ENCODE results near the gene CERS6.

GRCh38 chr2:168790226-168790902, 334.3 kb downstream of the CERS6 start:
- TF ChIP-seq PRDM15 (CRISPR knock-in tag; IDR thresholded peaks at IDR 0.05) (no peak), GTF2I (CRISPR knock-in tag; conservative IDR thresholded peaks at IDR 0.05) (no peak), RELA (CRISPR knock-in tag; IDR thresholded peaks at IDR 0.05; ENCODE audit: borderline replicate concordance) (no peak), FOXK1 (CRISPR knock-in tag; IDR thresholded peaks at IDR 0.05) (no peak), AFF4 (CRISPR knock-in tag; IDR thresholded peaks at IDR 0.05; ENCODE audit: borderline replicate concordance) (no peak), CTCF (IDR thresholded peaks at IDR 0.05) (no peak), GABPB1 (CRISPR knock-in tag; IDR thresholded peaks at IDR 0.05) (no peak), TCF7 (CRISPR knock-in tag; IDR thresholded peaks at IDR 0.05; ENCODE audit: low read depth) (no peak), CREB1 (CRISPR knock-in tag; IDR thresholded peaks at IDR 0.05) (no peak), MLX (CRISPR knock-in tag; IDR thresholded peaks at IDR 0.05) (no peak), ZNF512 (CRISPR knock-in tag; IDR thresholded peaks at IDR 0.05; ENCODE audit: borderline replicate concordance) (no peak), ATF2 (CRISPR knock-in tag; IDR thresholded peaks at IDR 0.05; ENCODE audit: borderline replicate concordance, low read depth) (no peak)

Data from WTC11 (cell line).